HEK293T (cell line): Measurements from ENCODE around the gene ZNF133.

ENCODE experiments used
- ARNT ChIP-seq: fragments of 450-650 bp; IDR thresholded peaks from 2 replicates; pipeline ENCODE4 v1.6.1; 2017; ENCODE audit warnings: mild to moderate bottlenecking
- BHLHE40 ChIP-seq: fragments of 450-650 bp; IDR thresholded peaks from 2 replicates; pipeline ENCODE4 v1.6.1; 2016; ENCODE audit warnings: mild to moderate bottlenecking, moderate library complexity, borderline replicate concordance
- CTBP1 ChIP-seq: fragments of 450-650 bp; IDR thresholded peaks from 2 replicates; pipeline ENCODE4 v1.6.1; 2016; ENCODE audit warnings: borderline replicate concordance
- ELF4 ChIP-seq: fragments of 450-650 bp; IDR thresholded peaks from 2 replicates; pipeline ENCODE4 v1.6.1; 2017; ENCODE audit warnings: antibody characterized with exemption
- FOXA1 ChIP-seq: fragments of 450-650 bp; IDR thresholded peaks from 2 replicates; pipeline ENCODE4 v1.6.1; 2016; ENCODE audit warnings: mild to moderate bottlenecking
- FOXK2 ChIP-seq: fragments of 450-650 bp; IDR thresholded peaks from 2 replicates; pipeline ENCODE4 v1.6.1; 2016; ENCODE audit warnings: mild to moderate bottlenecking
- FOXM1 ChIP-seq: fragments of 450-650 bp; IDR thresholded peaks from 2 replicates; pipeline ENCODE4 v1.6.1; 2017; ENCODE audit warnings: mild to moderate bottlenecking, borderline replicate concordance
- LEF1 ChIP-seq: fragments of 450-650 bp; IDR thresholded peaks from 2 replicates; pipeline ENCODE4 v1.6.1; 2017; ENCODE audit warnings: mild to moderate bottlenecking, borderline replicate concordance
- NFRKB ChIP-seq: fragments of 450-650 bp; IDR thresholded peaks from 2 replicates; pipeline ENCODE4 v1.6.1; 2016; ENCODE audit warnings: mild to moderate bottlenecking, moderate library complexity
- SP1 ChIP-seq: fragments of 450-650 bp; IDR thresholded peaks from 2 replicates; pipeline ENCODE4 v1.6.1; 2017
- TARDBP ChIP-seq: fragments of 450-650 bp; IDR thresholded peaks from 2 replicates; pipeline ENCODE4 v1.6.1; 2016
- ZNF384 ChIP-seq: fragments of 450-650 bp; IDR thresholded peaks from 2 replicates; pipeline ENCODE4 v1.6.1; 2016
- TF ChIP-seq, protein P1 (sequence below): fragments of 450-650 bp; IDR thresholded peaks from 2 replicates; pipeline ENCODE4 v1.6.1; 2016

DNA sequence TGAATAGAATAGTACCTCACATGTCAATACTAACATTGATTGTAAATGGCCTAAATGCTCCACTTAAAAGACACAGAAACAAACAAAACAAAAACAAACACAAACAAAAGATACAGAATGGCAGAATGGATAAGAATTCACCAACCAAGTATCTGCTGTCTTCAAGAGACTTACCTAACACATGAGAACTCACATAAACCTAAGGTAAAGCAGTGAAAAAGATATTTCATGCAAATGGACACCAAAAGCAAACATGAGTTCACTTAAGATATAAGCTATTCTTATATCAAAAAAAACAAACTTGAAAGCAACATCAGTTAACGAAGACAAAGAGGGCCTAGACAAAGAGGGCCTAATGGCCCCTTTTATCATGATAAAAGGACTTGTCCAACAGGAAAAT, 47.3 kb upstream of the ZNF133 start:
- TF ChIP-seq ARNT (no peak), SP1 (no peak), FOXM1 (no peak), CTBP1 (no peak), BHLHE40 (no peak), FOXK2 (no peak), TARDBP (no peak), FOXA1 (no peak), NFRKB (no peak), LEF1 (no peak), ELF4 (no peak), ZNF384 (no peak)
- TF ChIP-seq, protein P1, sequence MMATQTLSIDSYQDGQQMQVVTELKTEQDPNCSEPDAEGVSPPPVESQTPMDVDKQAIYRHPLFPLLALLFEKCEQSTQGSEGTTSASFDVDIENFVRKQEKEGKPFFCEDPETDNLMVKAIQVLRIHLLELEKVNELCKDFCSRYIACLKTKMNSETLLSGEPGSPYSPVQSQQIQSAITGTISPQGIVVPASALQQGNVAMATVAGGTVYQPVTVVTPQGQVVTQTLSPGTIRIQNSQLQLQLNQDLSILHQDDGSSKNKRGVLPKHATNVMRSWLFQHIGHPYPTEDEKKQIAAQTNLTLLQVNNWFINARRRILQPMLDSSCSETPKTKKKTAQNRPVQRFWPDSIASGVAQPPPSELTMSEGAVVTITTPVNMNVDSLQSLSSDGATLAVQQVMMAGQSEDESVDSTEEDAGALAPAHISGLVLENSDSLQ = no peak
